ENCODE data around the gene DXO.
A peak's percentile ranks its signal among the peaks of the same experiment; 100 is the strongest.

DXO gene

DNA sequence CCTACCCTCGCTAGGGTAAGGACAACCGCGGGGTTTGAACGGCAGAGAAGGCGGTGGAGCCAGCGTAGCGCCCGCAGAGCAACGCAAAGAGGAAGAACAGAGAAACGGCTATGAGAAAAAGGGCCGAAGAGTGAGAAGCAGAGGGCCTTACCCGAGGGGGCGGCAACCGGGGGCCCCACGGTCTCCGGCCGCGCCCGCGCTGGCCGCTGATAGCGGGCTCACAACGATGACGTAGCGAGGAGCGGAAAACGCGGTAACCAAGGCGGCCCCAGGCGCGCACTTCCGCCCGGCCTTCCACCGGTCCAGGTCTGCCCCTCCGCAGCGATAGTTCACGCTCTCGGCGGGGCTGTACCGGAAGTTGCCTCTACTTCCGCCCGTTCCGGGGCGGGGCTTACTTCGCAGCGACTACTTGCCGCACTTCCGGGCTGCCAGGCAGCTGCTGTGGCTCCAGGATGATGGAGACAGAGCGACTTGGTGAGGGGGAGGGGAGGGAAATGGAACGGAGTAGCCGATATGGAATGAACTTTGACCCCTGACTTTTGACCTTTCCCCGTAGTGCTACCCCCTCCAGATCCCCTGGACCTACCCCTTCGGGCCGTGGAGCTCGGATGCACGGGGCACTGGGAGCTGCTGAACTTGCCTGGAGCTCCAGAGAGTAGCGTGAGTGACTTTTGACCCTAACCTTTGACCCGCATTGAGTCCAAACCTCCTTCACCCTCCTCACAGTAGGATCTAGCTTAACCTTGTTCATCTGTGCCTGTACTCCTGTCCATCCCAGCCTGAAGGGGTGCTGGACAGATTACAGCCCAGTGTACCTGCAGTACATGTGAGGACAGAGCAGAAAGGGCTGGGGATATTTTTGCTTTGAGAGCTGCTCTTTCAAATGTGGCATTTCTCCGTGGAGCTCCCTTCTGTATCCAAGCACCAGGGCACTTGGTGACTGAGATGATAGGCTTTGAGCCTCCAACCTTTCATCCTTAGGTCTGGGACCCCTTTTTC is 12.9 kb downstream of the DXO start, which contains the start of the genes NELFE and SKIC2:
NELFE (minus strand) TSS at position 231 of the 999 bp plus-strand sequence. CDS start 525 bp downstream, outside the sequence.
SKIC2 (plus strand) TSS at position 435 of the 999 bp plus-strand sequence; CDS start at position 453, 18 bp downstream.
- peak; percentile 96 to 98 for DNase-seq (ENCODE audit: extremely low read depth in 1 of 2, low read depth in 1 of 2)

DNA sequence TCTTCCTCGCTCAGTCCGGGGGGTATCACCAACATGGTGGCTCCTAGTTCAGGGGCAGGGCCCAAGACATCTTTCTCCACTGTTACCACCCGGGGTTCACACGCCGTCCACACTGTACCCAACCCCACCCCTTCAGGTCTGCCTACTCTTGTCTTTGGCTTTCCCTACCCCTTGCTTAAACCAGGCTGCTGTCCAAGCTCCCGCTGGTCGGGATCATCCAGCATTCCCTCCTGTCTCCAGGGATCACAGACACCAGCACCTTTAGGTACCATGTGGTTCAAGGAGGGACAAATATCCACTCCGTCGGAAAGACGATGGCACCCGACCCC is 13.6 kb downstream of the DXO start:
- no peak for DNase-seq (ENCODE audit: extremely low read depth in 1 of 2, low read depth in 1 of 2)

DNA sequence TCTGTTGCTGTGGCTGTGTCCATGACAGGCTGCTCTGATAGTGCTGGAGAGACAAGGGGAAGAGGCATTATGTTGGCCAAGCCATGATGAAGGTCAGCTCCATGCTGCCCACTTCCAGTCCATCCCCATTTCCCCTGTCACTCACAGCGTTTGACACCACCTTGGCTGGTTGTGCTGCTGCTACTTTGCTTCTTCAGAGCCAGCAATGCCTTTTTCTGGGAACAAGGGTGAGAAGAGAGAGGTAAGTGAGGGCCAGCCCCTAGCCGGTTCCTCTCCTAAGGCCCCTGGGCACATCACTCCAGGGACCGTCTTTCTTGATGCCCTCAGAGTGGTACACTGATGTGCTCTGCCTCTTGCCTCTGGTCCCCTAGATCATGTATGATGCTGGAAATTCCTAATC is 15.1 kb downstream of the DXO start:
- no peak for DNase-seq (ENCODE audit: extremely low read depth in 1 of 2, low read depth in 1 of 2)

- DNase-seq (ENCODE audit: extremely low read depth in 1 of 2, low read depth in 1 of 2) = no peak
Observed at GRCh38 chr6:31954511-31954910, 17.4 kb downstream of the DXO start.

- DNase-seq (ENCODE audit: extremely low read depth in 1 of 2, low read depth in 1 of 2) = no peak
Observed at GRCh38 chr6:31952890-31953289, 19.0 kb downstream of the DXO start.

GRCh38 chr6:31952140-31952805 is 19.7 kb downstream of the DXO start:
- peak in 1 of 2 donors; percentile 25 for DNase-seq (ENCODE audit: extremely low read depth in 1 of 2, low read depth in 1 of 2)

GRCh38 chr6:31949926-31950548 is 21.9 kb downstream of the DXO start:
- DNase-seq (ENCODE audit: extremely low read depth in 1 of 2, low read depth in 1 of 2) = no peak

DNA sequence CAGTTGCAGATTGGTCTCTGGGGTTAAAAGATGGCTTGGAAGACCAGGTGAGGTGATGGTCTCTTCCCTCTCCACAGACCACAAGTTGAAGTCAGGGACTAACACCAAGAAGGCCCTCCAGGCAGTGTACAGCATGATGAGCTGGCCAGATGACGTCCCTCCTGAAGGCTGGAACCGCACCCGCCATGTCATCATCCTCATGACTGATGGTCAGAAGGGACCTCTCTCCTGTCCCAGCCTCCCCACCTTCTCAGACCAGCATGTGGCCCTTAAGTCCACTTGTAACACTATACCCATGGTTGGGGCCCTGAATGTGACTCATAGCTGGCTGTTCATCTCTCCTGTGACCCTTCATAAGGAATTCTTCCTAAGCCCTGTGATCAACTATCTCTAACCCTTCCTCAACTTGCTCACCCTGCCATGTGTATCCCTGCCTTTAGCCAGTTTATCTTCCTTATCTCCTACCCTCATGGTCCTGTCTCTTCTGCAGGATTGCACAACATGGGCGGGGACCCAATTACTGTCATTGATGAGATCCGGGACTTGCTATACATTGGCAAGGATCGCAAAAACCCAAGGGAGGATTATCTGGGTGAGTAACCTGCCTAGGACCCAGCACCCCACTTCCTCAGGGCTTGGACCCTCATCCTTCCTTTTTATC is 23.1 kb downstream of the DXO start:
- DNase-seq (ENCODE audit: extremely low read depth in 1 of 2, low read depth in 1 of 2) = no peak

GRCh38 chr6:31948306-31948705 is 23.6 kb downstream of the DXO start:
- DNase-seq (ENCODE audit: extremely low read depth in 1 of 2, low read depth in 1 of 2) = no peak

GRCh38 chr6:31947864-31948263 is 24.1 kb downstream of the DXO start:
- no peak for DNase-seq (ENCODE audit: extremely low read depth in 1 of 2, low read depth in 1 of 2)

DNA sequence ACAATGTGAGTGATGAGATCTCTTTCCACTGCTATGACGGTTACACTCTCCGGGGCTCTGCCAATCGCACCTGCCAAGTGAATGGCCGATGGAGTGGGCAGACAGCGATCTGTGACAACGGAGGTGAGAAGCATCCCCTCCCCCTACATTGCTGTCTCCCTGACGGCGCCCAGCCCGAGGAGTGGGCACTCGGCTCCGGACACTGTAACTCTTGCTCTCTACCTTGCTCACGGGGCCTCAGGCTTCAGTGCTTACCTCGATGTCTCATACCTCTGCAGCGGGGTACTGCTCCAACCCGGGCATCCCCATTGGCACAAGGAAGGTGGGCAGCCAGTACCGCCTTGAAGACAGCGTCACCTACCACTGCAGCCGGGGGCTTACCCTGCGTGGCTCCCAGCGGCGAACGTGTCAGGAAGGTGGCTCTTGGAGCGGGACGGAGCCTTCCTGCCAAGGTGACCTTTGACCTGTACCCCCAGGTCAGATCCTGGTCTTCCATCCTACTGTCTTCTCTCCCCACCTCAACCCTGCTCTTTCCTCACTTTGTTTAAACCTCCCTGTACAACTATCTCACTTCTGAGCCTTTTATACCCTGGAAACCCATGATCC is 24.8 kb downstream of the DXO start:
- no peak for DNase-seq (ENCODE audit: extremely low read depth in 1 of 2, low read depth in 1 of 2)

- DNase-seq (ENCODE audit: extremely low read depth in 1 of 2, low read depth in 1 of 2) = no peak
Observed at GRCh38 chr6:31946370-31946885, 25.5 kb downstream of the DXO start.

GRCh38 chr6:31945507-31946369 is 26.2 kb downstream of the DXO start, which contains the start of gene CFB:
TSS of gene CFB (plus strand) at chr6:31946095. CDS start at chr6:31946222, 127 bp downstream.
- no peak for DNase-seq (ENCODE audit: extremely low read depth in 1 of 2, low read depth in 1 of 2)

DNA sequence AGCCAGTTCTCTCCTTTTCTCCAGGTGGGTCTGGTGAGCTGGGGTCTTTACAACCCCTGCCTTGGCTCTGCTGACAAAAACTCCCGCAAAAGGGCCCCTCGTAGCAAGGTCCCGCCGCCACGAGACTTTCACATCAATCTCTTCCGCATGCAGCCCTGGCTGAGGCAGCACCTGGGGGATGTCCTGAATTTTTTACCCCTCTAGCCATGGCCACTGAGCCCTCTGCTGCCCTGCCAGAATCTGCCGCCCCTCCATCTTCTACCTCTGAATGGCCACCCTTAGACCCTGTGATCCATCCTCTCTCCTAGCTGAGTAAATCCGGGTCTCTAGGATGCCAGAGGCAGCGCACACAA is 26.8 kb downstream of the DXO start:
- DNase-seq (ENCODE audit: extremely low read depth in 1 of 2, low read depth in 1 of 2) = no peak

- DNase-seq (ENCODE audit: extremely low read depth in 1 of 2, low read depth in 1 of 2) = no peak
Observed at GRCh38 chr6:31943742-31944141, 28.2 kb downstream of the DXO start.

- DNase-seq (ENCODE audit: extremely low read depth in 1 of 2, low read depth in 1 of 2) = no peak
Observed at GRCh38 chr6:31940256-31940664, 31.7 kb downstream of the DXO start.

GRCh38 chr6:31935823-31936222 is 36.1 kb downstream of the DXO start:
- DNase-seq (ENCODE audit: extremely low read depth in 1 of 2, low read depth in 1 of 2) = no peak

DNA sequence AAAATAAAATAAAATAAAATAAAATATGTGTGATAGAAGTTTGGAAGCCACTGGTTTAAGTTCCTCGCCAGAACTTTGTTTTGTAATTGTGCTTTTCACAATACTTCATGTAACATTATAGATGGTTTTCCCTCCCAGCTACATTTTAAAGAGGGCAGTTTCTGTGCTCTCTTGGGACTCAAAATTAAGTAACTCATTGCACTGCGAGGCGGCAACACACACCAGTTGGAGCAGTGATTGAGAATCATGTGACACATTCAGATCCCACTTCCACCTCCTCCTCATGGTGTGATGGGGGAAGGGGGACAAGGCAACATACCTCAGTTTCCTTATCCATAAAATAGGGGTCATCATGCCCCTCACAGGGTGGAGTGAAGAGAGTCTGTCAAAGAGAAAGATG is 36.9 kb downstream of the DXO start:
- no peak for DNase-seq (ENCODE audit: extremely low read depth in 1 of 2, low read depth in 1 of 2)

DNA sequence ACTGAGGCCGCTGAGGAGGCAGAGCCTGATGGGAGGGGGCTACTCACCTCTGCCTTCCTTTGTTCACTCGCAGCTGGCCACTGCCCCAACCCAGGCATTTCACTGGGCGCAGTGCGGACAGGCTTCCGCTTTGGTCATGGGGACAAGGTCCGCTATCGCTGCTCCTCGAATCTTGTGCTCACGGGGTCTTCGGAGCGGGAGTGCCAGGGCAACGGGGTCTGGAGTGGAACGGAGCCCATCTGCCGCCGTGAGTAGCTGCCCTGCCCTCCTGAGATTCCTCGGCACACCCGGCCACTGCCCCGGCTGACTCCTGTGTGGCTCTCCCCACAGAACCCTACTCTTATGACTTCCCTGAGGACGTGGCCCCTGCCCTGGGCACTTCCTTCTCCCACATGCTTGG is 38.4 kb downstream of the DXO start:
- no peak for DNase-seq (ENCODE audit: extremely low read depth in 1 of 2, low read depth in 1 of 2)

Measured in stimulated activated CD8-positive, alpha-beta memory T cell treated with anti-CD3 and anti-CD28 coated beads, Interleukin-7, amount 100 ng/mL, for 48 hours (primary cell).